Measurements from ENCODE around the gene TFDP2. TPM values are rescaled to one million over a fixed set of nuclear protein-coding genes. Genes with fewer than 3 reads are reported as not detected.

Gene TFDP2
- total and polyA plus RNA-seq, 11 donors = 18.3 to 80.9 (median 52.2) TPM

DNA sequence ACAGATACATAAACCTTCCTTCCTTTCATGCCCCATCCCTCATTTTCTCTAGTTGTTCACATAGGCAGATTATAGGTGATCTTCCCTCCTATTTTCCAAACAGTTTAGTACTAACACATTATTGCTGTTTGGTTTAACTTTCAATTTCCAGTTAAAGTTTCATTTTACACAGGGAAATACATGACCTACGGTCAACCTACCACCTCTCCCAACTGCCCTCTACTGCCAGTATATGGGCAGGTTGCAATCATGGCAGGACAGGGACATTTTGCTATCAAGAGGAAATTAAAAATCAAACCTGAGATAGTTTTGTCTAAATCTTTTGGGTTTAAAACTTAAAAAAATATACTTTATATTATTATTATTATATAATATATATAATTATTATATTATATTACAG, 26.1 kb upstream of the TFDP2 start:
- no peak for DNase-seq
- Histone ChIP-seq H3K4me1 (no peaks in the 10 kb centered on the region), H3K27ac (no peak overlapping the region), H3K27me3 (no peaks in the 10 kb centered on the region), H3K36me3 (peaks cover 0 to 97% (median 56%) of the 10 kb centered on the region in 9 donors), H3K4me3 (no peak overlapping the region), H3K9me3 (no peaks in the 10 kb centered on the region)
- TF ChIP-seq, protein P1, sequence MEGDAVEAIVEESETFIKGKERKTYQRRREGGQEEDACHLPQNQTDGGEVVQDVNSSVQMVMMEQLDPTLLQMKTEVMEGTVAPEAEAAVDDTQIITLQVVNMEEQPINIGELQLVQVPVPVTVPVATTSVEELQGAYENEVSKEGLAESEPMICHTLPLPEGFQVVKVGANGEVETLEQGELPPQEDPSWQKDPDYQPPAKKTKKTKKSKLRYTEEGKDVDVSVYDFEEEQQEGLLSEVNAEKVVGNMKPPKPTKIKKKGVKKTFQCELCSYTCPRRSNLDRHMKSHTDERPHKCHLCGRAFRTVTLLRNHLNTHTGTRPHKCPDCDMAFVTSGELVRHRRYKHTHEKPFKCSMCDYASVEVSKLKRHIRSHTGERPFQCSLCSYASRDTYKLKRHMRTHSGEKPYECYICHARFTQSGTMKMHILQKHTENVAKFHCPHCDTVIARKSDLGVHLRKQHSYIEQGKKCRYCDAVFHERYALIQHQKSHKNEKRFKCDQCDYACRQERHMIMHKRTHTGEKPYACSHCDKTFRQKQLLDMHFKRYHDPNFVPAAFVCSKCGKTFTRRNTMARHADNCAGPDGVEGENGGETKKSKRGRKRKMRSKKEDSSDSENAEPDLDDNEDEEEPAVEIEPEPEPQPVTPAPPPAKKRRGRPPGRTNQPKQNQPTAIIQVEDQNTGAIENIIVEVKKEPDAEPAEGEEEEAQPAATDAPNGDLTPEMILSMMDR (IDR thresholded peaks at IDR 0.05) = no peak
- no peak for TF ChIP-seq POLR2A (IDR thresholded peaks at IDR 0.05)
- 76 to 84% (median 83%) methylated on average over 1 of the region's 1 CpG for WGBS, 4 donors
- intact Hi-C loops (cut with DNase I) = no loop called here
- ATAC-seq = no peak

DNA sequence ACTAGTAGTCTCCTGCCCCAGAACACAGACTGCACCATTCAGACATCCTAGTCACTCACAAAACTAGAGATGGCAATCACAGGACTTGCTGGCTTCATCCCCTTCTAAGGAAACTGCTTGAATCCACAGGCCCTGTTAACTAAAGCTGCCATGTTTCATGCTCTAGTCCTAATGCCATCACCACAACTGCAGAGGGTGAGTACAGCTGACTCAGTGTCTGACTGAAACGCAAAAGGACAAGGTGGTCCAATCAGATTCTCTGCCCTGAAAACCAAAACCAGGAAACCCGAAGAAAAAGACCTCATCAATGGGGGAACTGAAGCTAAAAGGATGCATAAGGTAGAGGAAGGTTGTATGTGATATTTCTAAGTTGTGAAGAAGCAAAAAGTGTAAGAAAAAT, 25.2 kb upstream of the TFDP2 start:
- no peaks in the 10 kb centered on the region for H3K27me3 ChIP-seq
- WGBS, 4 donors = 92 to 96% (median 94%) methylated on average over 2 of the region's 2 CpGs
- intact Hi-C loops (cut with DNase I) = no loop called here
- no peaks in the 10 kb centered on the region for H3K4me1 ChIP-seq
- H3K9me3 ChIP-seq = no peaks in the 10 kb centered on the region
- H3K36me3 ChIP-seq = peaks cover 0 to 98% (median 59%) of the 10 kb centered on the region in 9 donors
- DNase-seq (no peak), ATAC-seq (no peak)
- TF ChIP-seq POLR2A (IDR thresholded peaks at IDR 0.05) = no peak
- no peak overlapping the region for H3K4me3 ChIP-seq
- H3K27ac ChIP-seq = no peak overlapping the region

DNA sequence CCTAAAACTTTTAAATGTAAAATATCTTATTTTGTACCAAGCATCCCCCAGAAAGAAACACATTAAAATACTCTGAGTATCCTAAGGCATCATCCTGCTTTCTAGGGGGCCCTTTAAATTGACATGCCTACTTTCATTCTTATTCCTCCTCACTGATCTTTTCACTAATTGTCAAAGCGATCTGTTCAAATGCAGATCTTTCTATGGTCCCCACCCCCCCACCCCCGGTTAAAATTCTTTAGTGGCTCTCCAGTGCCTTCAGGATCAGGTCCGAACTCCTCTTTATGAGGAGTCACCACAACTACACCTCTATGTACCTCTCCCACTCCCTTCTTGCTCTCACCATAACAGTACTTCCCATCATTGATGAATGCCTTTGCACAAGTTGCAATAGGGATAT, 19.2 kb upstream of the TFDP2 start:
- no peaks in the 10 kb centered on the region for H3K9me3 ChIP-seq
- no peak overlapping the region for H3K4me3 ChIP-seq
- no peaks in the 10 kb centered on the region for H3K4me1 ChIP-seq
- intact Hi-C loops (cut with DNase I) = no loop called here
- TF ChIP-seq POLR2A (IDR thresholded peaks at IDR 0.05) = no peak
- TF ChIP-seq, protein P1 (IDR thresholded peaks at IDR 0.05) = no peak
- WGBS, 4 donors = 74 to 85% (median 78%) methylated on average over 3 of the region's 3 CpGs
- DNase-seq (no peak), ATAC-seq (no peak)
- no peak overlapping the region for H3K27ac ChIP-seq
- H3K27me3 ChIP-seq = no peaks in the 10 kb centered on the region
- H3K36me3 ChIP-seq = peaks cover 0 to 91% (median 41%) of the 10 kb centered on the region in 9 donors

DNA sequence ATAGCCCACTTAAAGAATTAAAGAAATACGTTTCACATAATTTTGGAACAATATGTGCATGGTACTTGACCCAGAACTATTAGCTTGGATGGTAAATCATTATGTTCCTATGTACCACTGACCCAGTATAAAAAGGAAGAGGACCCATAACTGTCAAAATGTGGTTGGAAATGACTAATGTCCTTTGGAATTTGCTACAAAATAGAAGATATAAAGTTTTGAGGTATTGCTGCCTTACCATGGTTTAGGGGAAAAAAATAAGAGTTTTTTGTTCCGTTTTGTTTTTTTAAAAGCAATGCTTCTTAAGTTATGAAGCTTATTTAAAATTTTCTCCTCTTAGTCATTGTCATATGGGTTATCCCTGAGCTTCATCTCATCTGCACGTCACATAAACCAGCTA, 15.8 kb upstream of the TFDP2 start:
- 93 to 97% (median 96%) methylated on average over 3 of the region's 3 CpGs for WGBS, 4 donors
- H3K4me3 ChIP-seq = no peak overlapping the region
- H3K27me3 ChIP-seq = no peaks in the 10 kb centered on the region
- no peaks in the 10 kb centered on the region for H3K4me1 ChIP-seq
- TF ChIP-seq, protein P1 (IDR thresholded peaks at IDR 0.05) = no peak
- TF ChIP-seq POLR2A (IDR thresholded peaks at IDR 0.05) = no peak
- H3K9me3 ChIP-seq = no peaks in the 10 kb centered on the region
- intact Hi-C loops (cut with DNase I) = no loop called here
- no peak overlapping the region for H3K27ac ChIP-seq
- no peak for DNase-seq
- H3K36me3 ChIP-seq = peaks cover 0 to 62% (median 25%) of the 10 kb centered on the region in 9 donors
- no peak for ATAC-seq

DNA sequence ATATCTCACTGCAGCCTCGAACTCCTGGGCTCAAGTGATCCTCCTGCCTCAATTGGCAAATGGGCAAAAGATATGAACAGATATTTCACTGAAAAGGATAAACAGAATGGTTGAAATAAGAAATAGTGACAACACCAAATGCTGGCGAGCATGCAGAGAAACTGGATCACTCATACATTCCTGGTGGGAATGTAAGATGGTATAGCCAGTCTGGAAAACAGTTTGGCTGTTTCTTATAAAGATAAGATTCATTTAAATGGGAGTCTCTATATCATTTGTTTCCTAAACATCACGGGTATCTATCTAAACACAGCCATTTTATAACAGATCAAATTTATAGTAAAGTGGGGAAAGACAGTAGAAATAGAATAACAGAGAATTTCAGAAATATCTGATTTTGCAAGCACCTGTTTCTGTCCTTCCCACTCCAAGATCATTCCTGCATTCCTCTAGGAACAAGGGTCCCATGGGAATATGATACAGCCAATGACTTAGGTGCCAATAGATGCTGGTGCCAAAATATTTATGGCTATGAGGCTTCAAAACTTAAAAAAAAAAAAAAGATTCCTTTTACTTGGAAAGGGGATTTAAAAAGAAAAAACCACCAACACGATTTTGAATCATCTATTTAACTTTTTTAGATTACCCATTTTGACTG, 9.9 kb upstream of the TFDP2 start:
- WGBS, 4 donors = 85 to 90% (median 88%) methylated on average over 4 of the region's 4 CpGs
- Histone ChIP-seq H3K27ac (no peak overlapping the region), H3K36me3 (peaks cover 0 to 11% (median 0%) of the 10 kb centered on the region in 9 donors), H3K4me1 (no peaks in the 10 kb centered on the region), H3K4me3 (no peak overlapping the region), H3K27me3 (no peaks in the 10 kb centered on the region), H3K9me3 (no peaks in the 10 kb centered on the region)
- no peak for DNase-seq
- TF ChIP-seq POLR2A (IDR thresholded peaks at IDR 0.05) = no peak
- TF ChIP-seq, protein P1 (IDR thresholded peaks at IDR 0.05) = no peak
- no peak for ATAC-seq
- intact Hi-C loops (cut with DNase I) = no loop called here
